Astrocyte (in vitro differentiated cells and primary cell): ENCODE results near the gene CD68.

Source experiments
- CTCF ChIP-seq: IDR thresholded peaks from 2 replicates; pipeline ENCODE4 v1.5.1; 2011; ENCODE audit warnings: low read depth, mild to moderate bottlenecking, inconsistent platforms, low read length, moderate library complexity; ENCODE audit not compliant: insufficient read depth
- EZH2 ChIP-seq: IDR thresholded peaks from 2 replicates; pipeline ENCODE4 v1.6.1; 2012; ENCODE audit warnings: mild to moderate bottlenecking, low read length, inconsistent platforms; ENCODE audit not compliant: insufficient read depth

- TF ChIP-seq CTCF (no peak), EZH2 (no peak)
Measured at GRCh38 chr17:7613769-7614424, 34.5 kb downstream of the CD68 start.
